GM23248 (cell line): Measurements from ENCODE around the gene TUFM. TPM values are rescaled to one million over a fixed set of nuclear protein-coding genes. Genes with fewer than 3 reads are reported as not detected.
"Not testable (repeated sequence)": the region's sequence is repeated elsewhere in the genome, so short reads cannot be mapped to it uniquely, and the experiment has no call there.

Experiments used
- DNase-seq: peaks from one replicate; pipeline ENCODE4 v3.0.0-alpha.2; 2015
- H2AFZ ChIP-seq: fragments of 200-600 bp; sonication (generic); 2 replicates; pipeline ENCODE4 v1.6.1; 2016; ENCODE audit warnings: antibody characterized with exemption
- H3F3A ChIP-seq: fragments of 200-600 bp; sonication (generic); 2 replicates; pipeline ENCODE4 v1.6.1; 2016; ENCODE audit warnings: mild to moderate bottlenecking, antibody characterized with exemption, mixed run types; ENCODE audit not compliant: insufficient read depth
- H3K27ac ChIP-seq: fragments of 200-600 bp; sonication (generic); 2 replicates; pipeline ENCODE4 v1.5.1; 2016; ENCODE audit warnings: mild to moderate bottlenecking
- H3K27me3 ChIP-seq: fragments of 200-600 bp; sonication (generic); replicated peaks from 2 replicates; pipeline ENCODE4 v1.6.1; 2016; ENCODE audit warnings: mild to moderate bottlenecking; ENCODE audit not compliant: insufficient read depth
- H3K36me3 ChIP-seq: fragments of 200-600 bp; sonication (generic); 2 replicates; pipeline ENCODE4 v1.6.1; 2016; ENCODE audit warnings: low read depth, mild to moderate bottlenecking
- H3K4me1 ChIP-seq: fragments of 200-600 bp; sonication (generic); 2 replicates; pipeline ENCODE4 v1.6.1; 2016; ENCODE audit warnings: mild to moderate bottlenecking; ENCODE audit not compliant: insufficient read depth
- H3K4me2 ChIP-seq: fragments of 200-600 bp; sonication (generic); one replicate; pipeline ENCODE4 v1.6.1; 2016; ENCODE audit warnings: mild to moderate bottlenecking; ENCODE audit not compliant: unreplicated experiment
- H3K4me3 ChIP-seq: fragments of 200-600 bp; sonication (generic); 2 replicates; pipeline ENCODE4 v1.5.1; 2016; ENCODE audit warnings: mild to moderate bottlenecking
- H3K79me2 ChIP-seq: fragments of 200-600 bp; sonication (generic); 2 replicates; pipeline ENCODE4 v1.6.1; 2016; ENCODE audit warnings: mild to moderate bottlenecking; ENCODE audit not compliant: insufficient read depth
- H3K9ac ChIP-seq: fragments of 200-600 bp; sonication (generic); 2 replicates; pipeline ENCODE4 v1.6.1; 2016; ENCODE audit warnings: mild to moderate bottlenecking
- H3K9me2 ChIP-seq: fragments of 200-600 bp; sonication (generic); 2 replicates; pipeline ENCODE4 v1.6.1; 2016; ENCODE audit warnings: mixed run types, mild to moderate bottlenecking, moderate library complexity; ENCODE audit not compliant: insufficient read depth
- H3K9me3 ChIP-seq: fragments of 200-600 bp; sonication (generic); one replicate; pipeline ENCODE4 v1.6.1; 2017; ENCODE audit warnings: low read depth
- H4K20me1 ChIP-seq: fragments of 200-600 bp; sonication (generic); 2 replicates; pipeline ENCODE4 v1.6.0; 2016; ENCODE audit not compliant: insufficient read depth
- EZH2 ChIP-seq: fragments of 200-600 bp; sonication (generic); IDR thresholded peaks from 2 replicates; pipeline ENCODE4 v1.6.1; 2018; ENCODE audit warnings: antibody characterized with exemption, mild to moderate bottlenecking; ENCODE audit not compliant: insufficient read depth, poor library complexity, severe bottlenecking
- EZH2phosphoT487 ChIP-seq: fragments of 200-600 bp; sonication (generic); IDR thresholded peaks from 2 replicates; pipeline ENCODE4 v1.6.1; 2018; ENCODE audit warnings: antibody characterized with exemption, moderate library complexity, mild to moderate bottlenecking, low read depth; ENCODE audit not compliant: insufficient read depth
- WGBS, 2 experiments: methylation state at CpG; one replicate each; pipeline ENCODE4 v1.1.6; 2015 to 2017; ENCODE audit warnings: low lambda C conversion rate in 2 of 2, low coverage in 1 of 2; ENCODE audit errors: missing lambda C conversion rate in 2 of 2; 5-methylcytosine and 5-hydroxymethylcytosine counted together
- in situ Hi-C: fragments of 300-500 bp; cut with MboI; formaldehyde crosslinking; loops from 2 replicates; pipeline ENCODE4 v1.15.0; 2020
- microRNA-seq: library from miRNA; unstranded; fragments of <30 nt; microRNA quantifications from one replicate; pipeline ENCODE4, GENCODE V29; 2016; ENCODE audit warnings: borderline number of aligned reads
- polyA plus RNA-seq: library from polyadenylated mRNA; unstranded; fragments of >200 nt; fragmentation: Nextera tagmentation; extraction: Ambion mirVana; gene quantifications from 2 replicates; pipeline ENCODE4 v1.2.1, GENCODE V29; 2016
- small RNA-seq: library from RNA; depleted of rRNA; stranded (forward); fragments of <200 nt; gene quantifications from one replicate; pipeline ENCODE3, GENCODE V24; 2014; ENCODE audit warnings: low read depth, low replicate concordance
- total RNA-seq: library from RNA; depleted of rRNA; stranded (reverse); fragments of >200 nt; shearing (Covaris generic); gene quantifications from 2 replicates; pipeline ENCODE4 v1.2.3, GENCODE V29; 2014; rRNA removed

TUFM gene
- total and polyA plus RNA-seq, 2 experiments from 2014 or later = 95.2 to 141 TPM

- in situ Hi-C loops = no loop called here
- H3K4me3 ChIP-seq = no peak overlapping the region
- TF ChIP-seq EZH2phosphoT487 (no peak), EZH2 (no peak)
- H3F3A ChIP-seq = no peaks in the 10 kb centered on the region
- H3K9me2 ChIP-seq = no peaks in the 10 kb centered on the region
- peaks cover 51% of the 10 kb centered on the region for H3K79me2 ChIP-seq
- H3K4me2 ChIP-seq = no peak overlapping the region
- no peak overlapping the region for H3K27ac ChIP-seq
- no peak for DNase-seq
- H3K9me3 ChIP-seq = no peaks in the 10 kb centered on the region
- no peaks in the 10 kb centered on the region for H3K27me3 ChIP-seq
- WGBS, 2 experiments = 89 to 94% methylated on average over 5 of the region's 5 CpGs
- peaks cover 9% of the 10 kb centered on the region; the same call in 1 of the 2 replicates for H3K4me1 ChIP-seq
- H2AFZ ChIP-seq = no peak overlapping the region
- H3K9ac ChIP-seq = no peak overlapping the region
- H4K20me1 ChIP-seq = no peaks in the 10 kb centered on the region
- no peaks in the 10 kb centered on the region for H3K36me3 ChIP-seq
Measured at GRCh38 chr16:28820016-28820415, 26.1 kb downstream of the TUFM start.

- H3K4me1 ChIP-seq, H3K9me2 ChIP-seq, in situ Hi-C loops, H3K4me3 ChIP-seq, H3K27me3 ChIP-seq, H3K79me2 ChIP-seq, H3K36me3 ChIP-seq, DNase-seq, H3K9ac ChIP-seq, H3K27ac ChIP-seq, H3K9me3 ChIP-seq, H3K4me2 ChIP-seq, H2AFZ ChIP-seq, H3F3A ChIP-seq, H4K20me1 ChIP-seq: not testable (repeated sequence)
- WGBS, 2 experiments = no CpG with 5 or more reads among the region's 11 CpGs
Measured at GRCh38 chr16:28807445-28808120, 38.6 kb downstream of the TUFM start.

GRCh38 chr16:28802235-28803019, 43.7 kb downstream of the TUFM start:
- H3K27ac ChIP-seq = peak overlapping the region; percentile 79; the same call in 1 of the 2 replicates
- H3K9me3 ChIP-seq, H3K9me2 ChIP-seq, in situ Hi-C loops, H4K20me1 ChIP-seq, H3K79me2 ChIP-seq, H3K36me3 ChIP-seq, H3K4me1 ChIP-seq, H3K4me3 ChIP-seq, H2AFZ ChIP-seq, H3K4me2 ChIP-seq, H3K27me3 ChIP-seq, H3K9ac ChIP-seq, H3F3A ChIP-seq, DNase-seq: not testable (repeated sequence)
- WGBS, 2 experiments = 68 to 74% methylated on average over 5 of the region's 13 CpGs

Small RNA genes within 50 kb of the gene (microRNA-seq; reads per million reads assigned to microRNA genes)
- gene MIR4721 = not detected

Small RNA genes within 50 kb of the gene (small RNA-seq; reads per million reads assigned to genes)
- gene RF00416 = not detected

Other genes with a start within 250 kb of the TUFM start
- gene SULT1A2, start 249.3 kb downstream of the TUFM start, total RNA-seq = not detected in 2 replicates
- gene SULT1A2, start 249.3 kb downstream of the TUFM start, polyA plus RNA-seq = not detected in 2 replicates
- gene SULT1A1, start 236.3 kb downstream of the TUFM start, total RNA-seq = not detected in 2 replicates
- not detected in 2 replicates for gene SULT1A1, start 236.3 kb downstream of the TUFM start, polyA plus RNA-seq
- gene NPIPB8, start 208.3 kb downstream of the TUFM start, total RNA-seq = not detected in 2 replicates
- gene NPIPB8, start 208.3 kb downstream of the TUFM start, polyA plus RNA-seq = not detected in 2 replicates
- 105 and 108 TPM in 2 replicates for gene EIF3C, start 134.9 kb downstream of the TUFM start, total RNA-seq
- 515 and 533 TPM in 2 replicates for gene EIF3C, start 134.9 kb downstream of the TUFM start, polyA plus RNA-seq
- 0.38 TPM in 1 of 2 replicates, not detected in the other for gene NPIPB9, start 94.6 kb downstream of the TUFM start, total RNA-seq
- not detected in 2 replicates for gene NPIPB9, start 94.6 kb downstream of the TUFM start, polyA plus RNA-seq
- 37.2 and 43.1 TPM in 2 replicates for gene ATXN2L, start 23.3 kb downstream of the TUFM start, total RNA-seq
- gene ATXN2L, start 23.3 kb downstream of the TUFM start, polyA plus RNA-seq = 50.7 and 53.1 TPM in 2 replicates
- gene SH2B1, start 17.5 kb upstream of the TUFM start, total RNA-seq = 16.8 and 21.8 TPM in 2 replicates
- gene SH2B1, start 17.5 kb upstream of the TUFM start, polyA plus RNA-seq = 8.4 and 8.8 TPM in 2 replicates
- gene ATP2A1, start 32.1 kb upstream of the TUFM start, total RNA-seq = 0.11 TPM in 1 of 2 replicates, not detected in the other
- gene ATP2A1, start 32.1 kb upstream of the TUFM start, polyA plus RNA-seq = 0.09 and 0.10 TPM in 2 replicates
- gene RABEP2, start 78.9 kb upstream of the TUFM start, total RNA-seq = 34.7 and 53.4 TPM in 2 replicates
- gene RABEP2, start 78.9 kb upstream of the TUFM start, polyA plus RNA-seq = 14.0 and 15.4 TPM in 2 replicates
- not detected in 2 replicates for gene CD19, start 85.6 kb upstream of the TUFM start, total RNA-seq
- not detected in 2 replicates for gene CD19, start 85.6 kb upstream of the TUFM start, polyA plus RNA-seq
- 12.1 and 16.8 TPM in 2 replicates for gene NFATC2IP, start 104.6 kb upstream of the TUFM start, total RNA-seq
- 11.4 and 15.7 TPM in 2 replicates for gene NFATC2IP, start 104.6 kb upstream of the TUFM start, polyA plus RNA-seq
- 44.3 and 48.4 TPM in 2 replicates for gene SPNS1, start 128.4 kb upstream of the TUFM start, total RNA-seq
- gene SPNS1, start 128.4 kb upstream of the TUFM start, polyA plus RNA-seq = 41.3 and 46.9 TPM in 2 replicates
- gene LAT, start 138.7 kb upstream of the TUFM start, total RNA-seq = 2.4 and 2.9 TPM in 2 replicates
- gene LAT, start 138.7 kb upstream of the TUFM start, polyA plus RNA-seq = 2.3 and 2.4 TPM in 2 replicates